HEK293T (cell line): ENCODE measurements around the gene SETBP1.

ENCODE experiments used
- BHLHE40 ChIP-seq: fragments of 450-650 bp; IDR thresholded peaks from 2 replicates; pipeline ENCODE4 v1.6.1; 2016; ENCODE audit warnings: mild to moderate bottlenecking, moderate library complexity, borderline replicate concordance
- FOXA1 ChIP-seq: fragments of 450-650 bp; IDR thresholded peaks from 2 replicates; pipeline ENCODE4 v1.6.1; 2016; ENCODE audit warnings: mild to moderate bottlenecking
- FOXK2 ChIP-seq: fragments of 450-650 bp; IDR thresholded peaks from 2 replicates; pipeline ENCODE4 v1.6.1; 2016; ENCODE audit warnings: mild to moderate bottlenecking
- FOXM1 ChIP-seq: fragments of 450-650 bp; IDR thresholded peaks from 2 replicates; pipeline ENCODE4 v1.6.1; 2017; ENCODE audit warnings: mild to moderate bottlenecking, borderline replicate concordance
- HDGF ChIP-seq: fragments of 450-650 bp; IDR thresholded peaks from 2 replicates; pipeline ENCODE4 v1.6.1; 2017; ENCODE audit warnings: antibody characterized with exemption, borderline replicate concordance
- LEF1 ChIP-seq: fragments of 450-650 bp; IDR thresholded peaks from 2 replicates; pipeline ENCODE4 v1.6.1; 2017; ENCODE audit warnings: mild to moderate bottlenecking, borderline replicate concordance
- NFRKB ChIP-seq: fragments of 450-650 bp; IDR thresholded peaks from 2 replicates; pipeline ENCODE4 v1.6.1; 2016; ENCODE audit warnings: mild to moderate bottlenecking, moderate library complexity
- SP1 ChIP-seq: fragments of 450-650 bp; IDR thresholded peaks from 2 replicates; pipeline ENCODE4 v1.6.1; 2017
- ZNF384 ChIP-seq: fragments of 450-650 bp; IDR thresholded peaks from 2 replicates; pipeline ENCODE4 v1.6.1; 2016
- TF ChIP-seq, protein P1 (sequence below): fragments of 450-650 bp; IDR thresholded peaks from 2 replicates; pipeline ENCODE4 v1.6.1; 2016

DNA sequence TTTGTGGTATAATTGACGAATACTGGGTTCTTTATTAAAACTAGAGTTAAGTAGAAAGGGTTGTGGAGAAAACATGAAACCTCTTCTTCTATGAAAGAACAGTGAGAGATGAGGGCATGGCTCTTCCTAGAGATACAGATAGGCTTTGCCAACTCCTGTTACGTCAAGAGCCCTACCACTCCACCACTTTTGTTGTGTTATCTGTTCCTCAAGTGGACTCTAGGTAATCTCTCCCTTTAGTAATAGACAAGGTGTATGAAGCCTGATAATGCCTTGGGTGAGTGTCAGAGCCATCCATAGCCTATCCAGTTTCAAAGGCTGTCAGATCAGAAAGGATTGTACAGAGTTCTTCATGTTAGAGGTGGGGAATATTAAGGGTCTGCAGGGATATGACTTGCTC, 176.4 kb downstream of the SETBP1 start:
- TF ChIP-seq NFRKB (no peak), SP1 (no peak), FOXM1 (no peak), BHLHE40 (no peak), FOXA1 (no peak), LEF1 (no peak), FOXK2 (no peak), ZNF384 (no peak), HDGF (no peak)
- TF ChIP-seq, protein P1, sequence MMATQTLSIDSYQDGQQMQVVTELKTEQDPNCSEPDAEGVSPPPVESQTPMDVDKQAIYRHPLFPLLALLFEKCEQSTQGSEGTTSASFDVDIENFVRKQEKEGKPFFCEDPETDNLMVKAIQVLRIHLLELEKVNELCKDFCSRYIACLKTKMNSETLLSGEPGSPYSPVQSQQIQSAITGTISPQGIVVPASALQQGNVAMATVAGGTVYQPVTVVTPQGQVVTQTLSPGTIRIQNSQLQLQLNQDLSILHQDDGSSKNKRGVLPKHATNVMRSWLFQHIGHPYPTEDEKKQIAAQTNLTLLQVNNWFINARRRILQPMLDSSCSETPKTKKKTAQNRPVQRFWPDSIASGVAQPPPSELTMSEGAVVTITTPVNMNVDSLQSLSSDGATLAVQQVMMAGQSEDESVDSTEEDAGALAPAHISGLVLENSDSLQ: no peak
